HG02610 (cell line): Measurements from ENCODE around the gene HVCN1.
"Not testable (repeated sequence)": the region's sequence is repeated elsewhere in the genome, so short reads cannot be mapped to it uniquely, and the experiment has no call there.

ENCODE experiments used
- ATAC-seq: cut with Tn5 transposase; IDR thresholded peaks from one replicate; pipeline ENCODE4 v1.9.1; 2021; ENCODE audit warnings: mild to moderate bottlenecking, moderate library complexity; ENCODE audit not compliant: unreplicated experiment

Gene HVCN1

GRCh38 chr12:110619534-110619953 lies 69.4 kb downstream of the HVCN1 start:
- peak; percentile 59 for ATAC-seq

- no peak for ATAC-seq
These were observed 72.3 kb downstream of the HVCN1 start for GRCh38 chr12:110616471-110617115.

- no peak for ATAC-seq
These were observed 73.7 kb downstream of the HVCN1 start for GRCh38 chr12:110615171-110615570.

GRCh38 chr12:110613771-110614684 lies 74.9 kb downstream of the HVCN1 start, which contains the start of gene TCTN1:
Gene TCTN1 (plus strand): TSS chr12:110614129. CDS start chr12:110614183, 54 bp downstream.
- peak; percentile 79 for ATAC-seq

GRCh38 chr12:110613071-110613770 lies 75.7 kb downstream of the HVCN1 start:
- no peak for ATAC-seq

- ATAC-seq: no peak
These were observed 82.7 kb downstream of the HVCN1 start for GRCh38 chr12:110606253-110606611.

GRCh38 chr12:110602085-110602814 lies 86.7 kb downstream of the HVCN1 start:
- ATAC-seq: not testable (repeated sequence)

- ATAC-seq: no peak
These were observed 88.7 kb downstream of the HVCN1 start for GRCh38 chr12:110600254-110600653.

GRCh38 chr12:110599334-110599733 lies 89.6 kb downstream of the HVCN1 start:
- no peak for ATAC-seq
